ENCODE results near the gene NTM.

DNA sequence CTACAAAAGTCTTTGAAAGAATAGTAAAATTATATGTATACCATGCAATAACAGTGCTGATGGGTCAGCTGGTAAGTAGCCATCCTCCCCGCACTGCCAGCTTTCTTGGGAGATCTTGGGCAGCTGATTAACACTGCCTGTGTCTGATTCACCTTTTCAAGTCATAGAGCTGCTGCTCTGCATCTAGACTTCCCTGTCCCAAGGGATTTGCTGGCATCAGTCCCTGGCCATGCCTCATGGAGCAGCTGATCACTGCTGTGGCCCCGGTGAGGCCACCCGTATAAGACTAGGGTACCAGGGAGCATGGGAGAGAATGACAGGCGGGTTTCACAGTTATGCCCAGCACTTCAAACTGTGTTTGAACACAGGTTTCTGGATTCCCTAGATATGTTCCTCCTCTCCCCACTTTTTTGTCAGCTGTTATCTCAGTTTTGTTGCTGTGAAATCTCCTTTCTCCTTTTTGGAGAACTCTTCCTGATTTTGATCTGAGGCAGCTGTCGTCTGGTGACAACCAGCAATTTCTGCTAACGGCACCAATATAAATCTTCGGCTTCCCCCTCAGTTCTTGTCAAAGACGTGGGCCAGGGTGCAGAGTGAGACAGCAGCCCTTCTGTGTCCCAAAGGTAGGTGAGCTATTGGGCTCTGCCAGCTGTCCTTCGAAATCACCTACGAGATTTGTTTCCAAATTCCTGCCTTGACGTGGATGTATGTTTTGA lies 438.9 kb downstream of the NTM start:
- TF ChIP-seq, protein P1, sequence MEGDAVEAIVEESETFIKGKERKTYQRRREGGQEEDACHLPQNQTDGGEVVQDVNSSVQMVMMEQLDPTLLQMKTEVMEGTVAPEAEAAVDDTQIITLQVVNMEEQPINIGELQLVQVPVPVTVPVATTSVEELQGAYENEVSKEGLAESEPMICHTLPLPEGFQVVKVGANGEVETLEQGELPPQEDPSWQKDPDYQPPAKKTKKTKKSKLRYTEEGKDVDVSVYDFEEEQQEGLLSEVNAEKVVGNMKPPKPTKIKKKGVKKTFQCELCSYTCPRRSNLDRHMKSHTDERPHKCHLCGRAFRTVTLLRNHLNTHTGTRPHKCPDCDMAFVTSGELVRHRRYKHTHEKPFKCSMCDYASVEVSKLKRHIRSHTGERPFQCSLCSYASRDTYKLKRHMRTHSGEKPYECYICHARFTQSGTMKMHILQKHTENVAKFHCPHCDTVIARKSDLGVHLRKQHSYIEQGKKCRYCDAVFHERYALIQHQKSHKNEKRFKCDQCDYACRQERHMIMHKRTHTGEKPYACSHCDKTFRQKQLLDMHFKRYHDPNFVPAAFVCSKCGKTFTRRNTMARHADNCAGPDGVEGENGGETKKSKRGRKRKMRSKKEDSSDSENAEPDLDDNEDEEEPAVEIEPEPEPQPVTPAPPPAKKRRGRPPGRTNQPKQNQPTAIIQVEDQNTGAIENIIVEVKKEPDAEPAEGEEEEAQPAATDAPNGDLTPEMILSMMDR (IDR thresholded peaks at IDR 0.05; ENCODE audit: low read length): no peak
- no peak for TF ChIP-seq EZH2 (IDR thresholded peaks at IDR 0.05; ENCODE audit: borderline replicate concordance, low read length)

All from OCI-LY1 (cell line).